ENCODE measurements around the gene ZIC4.

The ZIC4 gene

DNA sequence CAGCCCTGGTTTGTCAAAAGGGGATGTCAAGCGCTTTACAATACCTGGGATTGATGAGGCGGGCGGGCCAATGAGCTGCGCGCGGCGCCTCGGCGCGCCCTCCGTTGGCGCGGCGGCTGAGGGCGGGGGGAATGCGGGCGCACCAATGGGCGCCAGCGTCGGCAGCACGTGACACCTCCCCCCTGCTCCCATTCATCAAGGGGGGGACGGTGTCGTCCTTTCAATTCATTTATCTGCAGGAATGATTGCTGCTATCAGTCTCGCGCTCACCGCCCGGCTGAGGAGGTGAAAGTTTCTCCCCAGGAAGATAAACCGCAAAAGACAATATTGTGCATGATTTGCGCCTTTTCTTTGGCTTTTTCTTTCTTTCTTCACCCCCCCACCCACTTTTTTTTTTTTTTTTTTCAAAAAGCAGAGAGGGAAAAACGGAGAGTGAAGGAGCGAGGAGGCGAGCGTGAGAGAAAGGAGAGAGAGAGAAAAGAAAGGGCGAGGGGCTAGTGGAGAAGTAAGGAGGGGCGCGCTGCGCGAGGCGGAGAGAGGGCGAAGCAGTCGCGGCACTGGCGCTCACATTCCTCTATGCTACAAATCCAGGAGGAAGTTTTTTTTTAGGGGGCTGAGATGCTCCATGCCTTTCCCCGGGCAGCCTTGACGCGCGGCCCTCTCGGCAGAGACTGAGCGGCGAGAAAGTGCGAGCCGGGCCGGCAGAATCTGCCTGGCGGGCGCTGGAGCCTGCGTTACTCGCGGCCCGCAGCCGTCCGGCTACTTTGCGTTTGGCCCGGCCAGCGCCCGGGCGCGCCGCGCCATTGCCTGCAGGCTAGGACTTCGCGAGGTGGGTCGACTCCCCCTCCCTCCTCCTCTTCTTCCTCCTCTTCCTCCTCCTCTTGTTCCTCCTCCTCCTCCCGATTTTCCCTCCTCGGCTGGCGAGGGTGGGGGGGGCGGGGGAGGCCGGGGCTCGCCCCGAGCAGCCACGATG lies 3.1 kb upstream of the ZIC4 start, which contains the start of gene ZIC1:
Gene ZIC1 (plus strand): TSS at position 223 of the 973 bp plus-strand sequence. CDS start 748 bp downstream, at position 971.
- DNase-seq (ENCODE audit: low read depth) = no peak
- no peak for TF ChIP-seq CTCF (IDR thresholded peaks at IDR 0.05; ENCODE audit: low read length, missing control alignments)
- no peak within 1 kb of the TSS for H3K4me3 ChIP-seq (replicated peaks; ENCODE audit: low read depth, low read length)

GRCh38 chr3:147408188-147409100 lies 2.1 kb upstream of the ZIC4 start:
- DNase-seq (ENCODE audit: low read depth) = no peak
- TF ChIP-seq CTCF (IDR thresholded peaks at IDR 0.05; ENCODE audit: low read length, missing control alignments) = no peak
- no peak overlapping the region for H3K4me3 ChIP-seq (replicated peaks; ENCODE audit: low read depth, low read length)

DNA sequence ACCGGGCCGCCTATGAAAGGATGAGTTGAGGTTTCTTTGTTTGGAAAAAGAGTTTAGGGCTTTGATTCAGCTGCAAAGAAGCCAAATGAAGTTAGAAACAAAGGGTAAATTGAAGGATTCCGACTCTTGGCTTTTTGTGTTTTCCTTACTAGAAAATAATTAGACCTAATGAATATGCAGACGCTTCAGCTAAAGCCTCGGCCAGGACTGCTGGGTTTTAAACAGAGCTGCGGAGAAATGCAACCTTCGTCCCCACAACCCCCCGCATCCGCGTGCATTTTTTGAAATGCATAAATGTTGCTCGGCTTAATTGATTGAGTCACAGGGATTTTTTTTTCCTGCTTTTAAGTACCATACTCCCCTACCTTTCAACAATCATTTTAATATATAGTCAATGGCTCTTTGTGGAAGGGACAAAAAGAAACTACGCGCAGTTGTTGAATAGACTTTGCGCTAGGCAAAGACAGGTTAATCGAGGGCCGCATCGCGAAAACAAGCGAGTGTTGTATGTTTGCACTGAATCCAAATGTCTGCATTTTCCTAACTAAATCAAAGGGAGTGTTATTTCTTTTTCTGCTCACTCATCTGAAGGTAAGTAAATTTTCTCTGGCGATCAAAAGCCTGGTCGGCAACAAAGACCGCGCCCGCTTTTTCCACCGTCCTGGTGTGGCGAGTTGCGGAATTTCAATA lies 1.3 kb upstream of the ZIC4 start:
- no peak for TF ChIP-seq CTCF (IDR thresholded peaks at IDR 0.05; ENCODE audit: low read length, missing control alignments)
- no peak overlapping the region for H3K4me3 ChIP-seq (replicated peaks; ENCODE audit: low read depth, low read length)
- no peak for DNase-seq (ENCODE audit: low read depth)

- DNase-seq (ENCODE audit: low read depth) = no peak
- no peak for TF ChIP-seq CTCF (IDR thresholded peaks at IDR 0.05; ENCODE audit: low read length, missing control alignments)
- no peak overlapping the region for H3K4me3 ChIP-seq (replicated peaks; ENCODE audit: low read depth, low read length)
These were observed 763 bp upstream of the ZIC4 start for GRCh38 chr3:147407114-147407497.

GRCh38 chr3:147405231-147406027 lies 914 bp downstream of the ZIC4 start:
- TF ChIP-seq CTCF (IDR thresholded peaks at IDR 0.05; ENCODE audit: low read length, missing control alignments) = no peak
- no peak overlapping the region for H3K4me3 ChIP-seq (replicated peaks; ENCODE audit: low read depth, low read length)
- DNase-seq (ENCODE audit: low read depth) = no peak

DNA sequence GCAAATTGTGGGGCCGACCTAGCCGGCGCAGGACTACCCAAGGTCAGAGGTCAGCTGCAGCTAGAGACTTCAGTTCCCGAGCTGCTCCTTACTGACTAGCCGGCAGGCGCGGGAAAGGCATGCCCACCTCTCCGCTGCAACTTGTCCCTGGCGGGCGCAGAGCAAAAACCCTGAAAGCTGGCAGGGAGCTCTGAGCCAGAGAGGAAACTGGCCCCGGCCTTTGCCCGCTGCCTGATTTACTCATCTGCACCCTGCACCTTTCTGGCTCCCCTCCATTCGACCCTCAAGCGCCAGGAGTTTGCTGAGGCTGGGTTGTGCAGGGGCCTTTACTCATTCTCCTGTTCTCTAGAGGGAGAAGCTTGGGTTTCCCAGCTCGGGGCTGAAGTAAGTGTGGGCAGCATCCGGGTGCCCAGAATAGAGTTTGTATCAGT lies 1.5 kb downstream of the ZIC4 start:
- no peak for DNase-seq (ENCODE audit: low read depth)
- no peak overlapping the region for H3K4me3 ChIP-seq (replicated peaks; ENCODE audit: low read depth, low read length)
- TF ChIP-seq CTCF (IDR thresholded peaks at IDR 0.05; ENCODE audit: low read length, missing control alignments) = no peak
